GM12878 (cell line): ENCODE results near the gene PDXP. TPM values are rescaled to one million over a fixed set of nuclear protein-coding genes. Genes with fewer than 3 reads are reported as not detected.

Source experiments
- CHD1 ChIP-seq: IDR thresholded peaks from 2 replicates; pipeline ENCODE4 v1.6.1; 2012; ENCODE audit warnings: low read depth, low read length, improper control_type of control experiment
- CHD4 ChIP-seq: fragments of 200-600 bp; sonication (generic); IDR thresholded peaks from 2 replicates; pipeline ENCODE4 v1.6.1; 2016; ENCODE audit warnings: mild to moderate bottlenecking
- EP300 ChIP-seq, 2 experiments: fragments of 150-350 bp in 1 of 2; IDR thresholded peaks; 2 replicates each; pipeline ENCODE4 v1.6.1; 2011 to 2012; ENCODE audit warnings: low read depth in 2 of 2, low read length in 2 of 2, borderline replicate concordance in 1 of 2, improper control_type of control experiment in 1 of 2, inconsistent platforms in 1 of 2; ENCODE audit not compliant: control insufficient read depth in 1 of 2
- GATAD2B ChIP-seq: fragments of 450-650 bp; conservative IDR thresholded peaks from 2 replicates; pipeline ENCODE4 v1.6.1; 2017; ENCODE audit warnings: low read depth, mild to moderate bottlenecking, moderate library complexity
- IKZF2 ChIP-seq, 2 experiments: fragments of 450-650 bp; IDR thresholded peaks; 2 replicates each; pipeline ENCODE4 v1.6.1; 2017; ENCODE audit warnings: mild to moderate bottlenecking in 2 of 2, moderate library complexity in 2 of 2
- MXI1 ChIP-seq: fragments of 150-350 bp; IDR thresholded peaks from 2 replicates; pipeline ENCODE4 v1.6.1; 2011; ENCODE audit warnings: low read depth, mild to moderate bottlenecking, inconsistent platforms, low read length, improper control_type of control experiment
- MYC ChIP-seq: IDR thresholded peaks from 2 replicates; pipeline ENCODE4 v1.6.1; 2011; ENCODE audit warnings: mild to moderate bottlenecking, low read length, moderate library complexity, inconsistent platforms; ENCODE audit not compliant: insufficient read depth, insufficient replicate concordance, insufficient read length, severe bottlenecking
- NFYA ChIP-seq: IDR thresholded peaks from 2 replicates; pipeline ENCODE4 v1.6.1; 2011; ENCODE audit warnings: low read depth, mild to moderate bottlenecking, low read length, improper control_type of control experiment, borderline replicate concordance
- PAX5 ChIP-seq: IDR thresholded peaks from 2 replicates; pipeline ENCODE4 v1.6.1; 2011; ENCODE audit warnings: low read depth, low read length, borderline replicate concordance
- POU2F2 ChIP-seq: IDR thresholded peaks from 3 replicates; pipeline ENCODE4 v1.6.1; 2011; ENCODE audit warnings: low read depth, mild to moderate bottlenecking, low read length, borderline replicate concordance
- polyA plus RNA-seq, 11 experiments: library from polyadenylated mRNA; depleted of rRNA in 4 of 11; unstranded in 6 of 11; stranded (reverse) in 5 of 11; fragments of >200 nt; fragmentation: Nextera tagmentation in 4 of 11; fragmentation: Illumina TruSeq in 1 of 11; extraction: Ambion mirVana in 4 of 11; extraction: Trizol in 1 of 11; gene quantifications; 1 replicate in 1 of 11; 2 replicates in 10 of 11; pipeline versions ENCODE4 v1.2.1 to v1.2.3, GENCODE V29; 2011 to 2016; ENCODE audit warnings: inconsistent platforms in 2 of 11, missing spikeins in 2 of 11, low read depth in 1 of 11
- total RNA-seq, 4 experiments: library from RNA; depleted of rRNA in 3 of 4; stranded (reverse); fragments of >200 nt in 3 of 4; fragmentation: Illumina TruSeq in 1 of 4; extraction: Trizol in 1 of 4; gene quantifications; 2 replicates each; pipeline versions ENCODE4 v1.2.1 to v1.2.3, GENCODE V29; 2013 to 2021
- TF ChIP-seq, protein P1 (sequence below): fragments of 450-650 bp; IDR thresholded peaks from 2 replicates; pipeline ENCODE4 v1.6.1; 2017; ENCODE audit warnings: mild to moderate bottlenecking, moderate library complexity
- TF ChIP-seq, protein P2 (sequence below): fragments of 450-650 bp; IDR thresholded peaks from 2 replicates; pipeline ENCODE4 v1.6.1; 2014; ENCODE audit warnings: mild to moderate bottlenecking
- TF ChIP-seq, protein P3 (sequence below): fragments of 450-650 bp; IDR thresholded peaks from 2 replicates; pipeline ENCODE4 v1.6.1; 2017; ENCODE audit warnings: borderline replicate concordance
- TF ChIP-seq, protein P4 (sequence below): IDR thresholded peaks from 2 replicates; pipeline ENCODE4 v1.6.1; 2011; ENCODE audit warnings: low read depth, low read length, improper control_type of control experiment, borderline replicate concordance
- TF ChIP-seq, protein P5 (sequence below): IDR thresholded peaks from 2 replicates; pipeline ENCODE4 v1.6.1; 2012; ENCODE audit warnings: improper control_type of control experiment, low read depth, low read length; ENCODE audit not compliant: insufficient replicate concordance

The PDXP gene
- total and polyA plus RNA-seq, 10 of the 15 experiments (the other 5 are each of a cell fraction or from before 2014, with no cell fraction given), result 4.4 to 56.7 (median 34.6) TPM

DNA sequence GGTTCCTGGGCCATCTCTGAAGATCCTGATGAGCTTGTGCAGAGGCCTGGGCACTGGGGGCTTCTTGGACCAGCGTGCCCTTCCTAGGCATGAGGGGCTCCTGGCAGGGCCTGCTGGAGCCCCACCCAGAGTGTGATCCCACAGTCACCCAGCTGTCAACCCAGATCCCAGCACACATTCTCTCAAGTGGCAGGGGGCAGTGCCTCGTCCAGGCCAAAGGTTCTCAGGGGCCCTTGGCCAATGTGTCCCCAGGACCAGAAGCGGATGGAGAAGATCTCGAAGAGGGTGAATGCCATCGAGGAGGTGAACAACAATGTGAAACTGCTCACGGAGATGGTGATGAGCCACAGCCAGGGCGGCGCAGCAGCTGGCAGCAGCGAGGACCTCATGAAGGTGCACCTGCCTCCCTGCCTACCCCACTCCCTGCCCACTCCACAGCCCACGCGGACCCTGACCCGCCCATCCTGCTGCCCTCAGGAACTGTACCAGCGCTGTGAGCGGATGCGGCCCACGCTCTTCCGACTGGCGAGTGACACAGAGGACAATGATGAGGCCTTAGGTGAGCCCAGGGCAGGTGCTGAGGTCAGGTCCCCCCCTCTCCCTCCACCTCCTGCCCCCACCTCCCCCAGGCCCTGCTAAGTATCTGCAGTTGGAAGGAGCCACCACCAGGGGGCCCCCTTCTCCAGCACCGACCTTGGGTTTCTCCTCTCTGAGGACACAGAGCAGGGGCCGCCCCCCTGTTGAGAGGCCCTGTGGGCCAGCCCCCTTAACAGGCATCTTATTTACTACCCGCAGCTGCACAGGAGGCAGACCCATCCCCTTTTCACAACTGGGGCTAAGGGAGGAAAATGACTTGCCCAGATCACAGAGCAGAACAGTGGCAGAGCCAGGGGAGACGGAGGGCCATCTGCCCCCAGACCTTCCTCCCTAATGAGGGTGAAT is 35.2 kb upstream of the PDXP start (continued):
- TF ChIP-seq MYC, result no peak
- TF ChIP-seq, protein P1, sequence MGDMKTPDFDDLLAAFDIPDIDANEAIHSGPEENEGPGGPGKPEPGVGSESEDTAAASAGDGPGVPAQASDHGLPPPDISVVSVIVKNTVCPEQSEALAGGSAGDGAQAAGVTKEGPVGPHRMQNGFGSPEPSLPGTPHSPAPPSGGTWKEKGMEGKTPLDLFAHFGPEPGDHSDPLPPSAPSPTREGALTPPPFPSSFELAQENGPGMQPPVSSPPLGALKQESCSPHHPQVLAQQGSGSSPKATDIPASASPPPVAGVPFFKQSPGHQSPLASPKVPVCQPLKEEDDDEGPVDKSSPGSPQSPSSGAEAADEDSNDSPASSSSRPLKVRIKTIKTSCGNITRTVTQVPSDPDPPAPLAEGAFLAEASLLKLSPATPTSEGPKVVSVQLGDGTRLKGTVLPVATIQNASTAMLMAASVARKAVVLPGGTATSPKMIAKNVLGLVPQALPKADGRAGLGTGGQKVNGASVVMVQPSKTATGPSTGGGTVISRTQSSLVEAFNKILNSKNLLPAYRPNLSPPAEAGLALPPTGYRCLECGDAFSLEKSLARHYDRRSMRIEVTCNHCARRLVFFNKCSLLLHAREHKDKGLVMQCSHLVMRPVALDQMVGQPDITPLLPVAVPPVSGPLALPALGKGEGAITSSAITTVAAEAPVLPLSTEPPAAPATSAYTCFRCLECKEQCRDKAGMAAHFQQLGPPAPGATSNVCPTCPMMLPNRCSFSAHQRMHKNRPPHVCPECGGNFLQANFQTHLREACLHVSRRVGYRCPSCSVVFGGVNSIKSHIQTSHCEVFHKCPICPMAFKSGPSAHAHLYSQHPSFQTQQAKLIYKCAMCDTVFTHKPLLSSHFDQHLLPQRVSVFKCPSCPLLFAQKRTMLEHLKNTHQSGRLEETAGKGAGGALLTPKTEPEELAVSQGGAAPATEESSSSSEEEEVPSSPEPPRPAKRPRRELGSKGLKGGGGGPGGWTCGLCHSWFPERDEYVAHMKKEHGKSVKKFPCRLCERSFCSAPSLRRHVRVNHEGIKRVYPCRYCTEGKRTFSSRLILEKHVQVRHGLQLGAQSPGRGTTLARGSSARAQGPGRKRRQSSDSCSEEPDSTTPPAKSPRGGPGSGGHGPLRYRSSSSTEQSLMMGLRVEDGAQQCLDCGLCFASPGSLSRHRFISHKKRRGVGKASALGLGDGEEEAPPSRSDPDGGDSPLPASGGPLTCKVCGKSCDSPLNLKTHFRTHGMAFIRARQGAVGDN, result no peak
- no peak for TF ChIP-seq IKZF2 (IDR thresholded peaks at IDR 0.05)
- no peak for TF ChIP-seq GATAD2B
- no peak for TF ChIP-seq POU2F2
- TF ChIP-seq MXI1, result no peak
- no peak for TF ChIP-seq EP300 (IDR thresholded peaks at IDR 0.05; ENCODE audit: borderline replicate concordance in 1 of 2, control insufficient read depth in 1 of 2, low read depth in 2 of 2, low read length in 2 of 2)
- TF ChIP-seq, protein P2, sequence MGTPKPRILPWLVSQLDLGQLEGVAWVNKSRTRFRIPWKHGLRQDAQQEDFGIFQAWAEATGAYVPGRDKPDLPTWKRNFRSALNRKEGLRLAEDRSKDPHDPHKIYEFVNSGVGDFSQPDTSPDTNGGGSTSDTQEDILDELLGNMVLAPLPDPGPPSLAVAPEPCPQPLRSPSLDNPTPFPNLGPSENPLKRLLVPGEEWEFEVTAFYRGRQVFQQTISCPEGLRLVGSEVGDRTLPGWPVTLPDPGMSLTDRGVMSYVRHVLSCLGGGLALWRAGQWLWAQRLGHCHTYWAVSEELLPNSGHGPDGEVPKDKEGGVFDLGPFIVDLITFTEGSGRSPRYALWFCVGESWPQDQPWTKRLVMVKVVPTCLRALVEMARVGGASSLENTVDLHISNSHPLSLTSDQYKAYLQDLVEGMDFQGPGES, result no peak
- no peak for TF ChIP-seq CHD4
- no peak for TF ChIP-seq PAX5
- TF ChIP-seq, protein P3, sequence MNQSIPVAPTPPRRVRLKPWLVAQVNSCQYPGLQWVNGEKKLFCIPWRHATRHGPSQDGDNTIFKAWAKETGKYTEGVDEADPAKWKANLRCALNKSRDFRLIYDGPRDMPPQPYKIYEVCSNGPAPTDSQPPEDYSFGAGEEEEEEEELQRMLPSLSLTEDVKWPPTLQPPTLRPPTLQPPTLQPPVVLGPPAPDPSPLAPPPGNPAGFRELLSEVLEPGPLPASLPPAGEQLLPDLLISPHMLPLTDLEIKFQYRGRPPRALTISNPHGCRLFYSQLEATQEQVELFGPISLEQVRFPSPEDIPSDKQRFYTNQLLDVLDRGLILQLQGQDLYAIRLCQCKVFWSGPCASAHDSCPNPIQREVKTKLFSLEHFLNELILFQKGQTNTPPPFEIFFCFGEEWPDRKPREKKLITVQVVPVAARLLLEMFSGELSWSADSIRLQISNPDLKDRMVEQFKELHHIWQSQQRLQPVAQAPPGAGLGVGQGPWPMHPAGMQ, result no peak
- TF ChIP-seq, protein P4, sequence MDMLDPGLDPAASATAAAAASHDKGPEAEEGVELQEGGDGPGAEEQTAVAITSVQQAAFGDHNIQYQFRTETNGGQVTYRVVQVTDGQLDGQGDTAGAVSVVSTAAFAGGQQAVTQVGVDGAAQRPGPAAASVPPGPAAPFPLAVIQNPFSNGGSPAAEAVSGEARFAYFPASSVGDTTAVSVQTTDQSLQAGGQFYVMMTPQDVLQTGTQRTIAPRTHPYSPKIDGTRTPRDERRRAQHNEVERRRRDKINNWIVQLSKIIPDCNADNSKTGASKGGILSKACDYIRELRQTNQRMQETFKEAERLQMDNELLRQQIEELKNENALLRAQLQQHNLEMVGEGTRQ, result no peak
- TF ChIP-seq NFYA, result no peak
- TF ChIP-seq, protein P5, sequence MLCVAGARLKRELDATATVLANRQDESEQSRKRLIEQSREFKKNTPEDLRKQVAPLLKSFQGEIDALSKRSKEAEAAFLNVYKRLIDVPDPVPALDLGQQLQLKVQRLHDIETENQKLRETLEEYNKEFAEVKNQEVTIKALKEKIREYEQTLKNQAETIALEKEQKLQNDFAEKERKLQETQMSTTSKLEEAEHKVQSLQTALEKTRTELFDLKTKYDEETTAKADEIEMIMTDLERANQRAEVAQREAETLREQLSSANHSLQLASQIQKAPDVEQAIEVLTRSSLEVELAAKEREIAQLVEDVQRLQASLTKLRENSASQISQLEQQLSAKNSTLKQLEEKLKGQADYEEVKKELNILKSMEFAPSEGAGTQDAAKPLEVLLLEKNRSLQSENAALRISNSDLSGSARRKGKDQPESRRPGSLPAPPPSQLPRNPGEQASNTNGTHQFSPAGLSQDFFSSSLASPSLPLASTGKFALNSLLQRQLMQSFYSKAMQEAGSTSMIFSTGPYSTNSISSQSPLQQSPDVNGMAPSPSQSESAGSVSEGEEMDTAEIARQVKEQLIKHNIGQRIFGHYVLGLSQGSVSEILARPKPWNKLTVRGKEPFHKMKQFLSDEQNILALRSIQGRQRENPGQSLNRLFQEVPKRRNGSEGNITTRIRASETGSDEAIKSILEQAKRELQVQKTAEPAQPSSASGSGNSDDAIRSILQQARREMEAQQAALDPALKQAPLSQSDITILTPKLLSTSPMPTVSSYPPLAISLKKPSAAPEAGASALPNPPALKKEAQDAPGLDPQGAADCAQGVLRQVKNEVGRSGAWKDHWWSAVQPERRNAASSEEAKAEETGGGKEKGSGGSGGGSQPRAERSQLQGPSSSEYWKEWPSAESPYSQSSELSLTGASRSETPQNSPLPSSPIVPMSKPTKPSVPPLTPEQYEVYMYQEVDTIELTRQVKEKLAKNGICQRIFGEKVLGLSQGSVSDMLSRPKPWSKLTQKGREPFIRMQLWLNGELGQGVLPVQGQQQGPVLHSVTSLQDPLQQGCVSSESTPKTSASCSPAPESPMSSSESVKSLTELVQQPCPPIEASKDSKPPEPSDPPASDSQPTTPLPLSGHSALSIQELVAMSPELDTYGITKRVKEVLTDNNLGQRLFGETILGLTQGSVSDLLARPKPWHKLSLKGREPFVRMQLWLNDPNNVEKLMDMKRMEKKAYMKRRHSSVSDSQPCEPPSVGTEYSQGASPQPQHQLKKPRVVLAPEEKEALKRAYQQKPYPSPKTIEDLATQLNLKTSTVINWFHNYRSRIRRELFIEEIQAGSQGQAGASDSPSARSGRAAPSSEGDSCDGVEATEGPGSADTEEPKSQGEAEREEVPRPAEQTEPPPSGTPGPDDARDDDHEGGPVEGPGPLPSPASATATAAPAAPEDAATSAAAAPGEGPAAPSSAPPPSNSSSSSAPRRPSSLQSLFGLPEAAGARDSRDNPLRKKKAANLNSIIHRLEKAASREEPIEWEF, result no peak
- no peak for TF ChIP-seq CHD1
